ENCODE results near the gene PPIG.

DNA sequence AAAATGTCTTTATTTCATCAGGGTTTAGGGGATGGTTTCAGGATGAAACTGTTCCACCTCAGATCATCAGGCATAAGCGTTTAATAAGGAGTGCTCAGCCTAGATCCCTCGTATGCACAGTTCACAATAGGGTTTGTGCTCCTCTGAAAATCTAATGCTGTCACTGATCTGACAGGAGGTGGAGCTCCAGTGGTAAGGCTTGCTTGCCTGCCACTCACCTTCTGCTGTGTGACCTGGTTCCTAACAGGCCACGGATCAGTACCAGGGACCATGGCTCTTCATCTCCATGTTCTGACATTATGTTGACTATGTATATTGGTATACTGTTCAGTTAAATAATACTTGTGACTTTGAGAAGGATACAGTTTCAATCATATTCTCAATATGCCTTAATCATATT is 41.6 kb downstream of the PPIG start:
- no peak for TF ChIP-seq PKNOX1 (IDR thresholded peaks at IDR 0.05)
- no peak for TF ChIP-seq ARNT (IDR thresholded peaks at IDR 0.05)
- no peak for TF ChIP-seq FOXK2 (IDR thresholded peaks at IDR 0.05)
- no peak for TF ChIP-seq BHLHE40 (IDR thresholded peaks at IDR 0.05; ENCODE audit: borderline replicate concordance)
- TF ChIP-seq NFRKB (IDR thresholded peaks at IDR 0.05) = no peak
- TF ChIP-seq SP1 (IDR thresholded peaks at IDR 0.05) = no peak
